Stimulated activated CD4-positive, alpha-beta T cell treated with anti-CD3 and anti-CD28 coated beads, Interleukin-1b, Interleukin-23, amount 100 ng/mL, for 1 hour (primary cell): ENCODE results near the gene ZFYVE28.

Experiments used
- DNase-seq, 2 donors: peaks; one replicate each; pipeline ENCODE4 v3.0.0-alpha.2; 2020; ENCODE audit warnings: low read depth in 2 of 2

The ZFYVE28 gene

DNA sequence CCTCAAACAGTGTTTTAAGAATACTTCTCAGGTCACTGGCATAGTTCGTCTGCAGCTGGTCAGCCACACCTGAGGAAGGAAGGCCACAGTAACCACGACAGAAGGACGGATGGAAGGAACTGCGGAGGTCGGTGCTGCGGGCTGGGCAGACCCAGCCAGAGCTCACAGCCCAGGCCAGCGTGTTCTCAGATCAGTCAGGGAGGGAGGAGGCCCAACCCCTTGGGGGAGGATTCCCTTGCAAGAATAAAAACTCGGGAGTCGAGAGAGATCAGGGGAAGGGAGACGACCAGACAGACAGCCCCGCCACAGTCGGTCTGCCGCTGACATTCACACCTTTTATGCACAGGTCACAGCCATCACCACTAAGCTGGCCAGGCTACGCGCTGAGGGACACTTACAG is 145.2 kb downstream of the ZFYVE28 start:
- no peak for DNase-seq

GRCh38 chr4:2272828-2273120 is 145.7 kb downstream of the ZFYVE28 start:
- DNase-seq = no peak

DNA sequence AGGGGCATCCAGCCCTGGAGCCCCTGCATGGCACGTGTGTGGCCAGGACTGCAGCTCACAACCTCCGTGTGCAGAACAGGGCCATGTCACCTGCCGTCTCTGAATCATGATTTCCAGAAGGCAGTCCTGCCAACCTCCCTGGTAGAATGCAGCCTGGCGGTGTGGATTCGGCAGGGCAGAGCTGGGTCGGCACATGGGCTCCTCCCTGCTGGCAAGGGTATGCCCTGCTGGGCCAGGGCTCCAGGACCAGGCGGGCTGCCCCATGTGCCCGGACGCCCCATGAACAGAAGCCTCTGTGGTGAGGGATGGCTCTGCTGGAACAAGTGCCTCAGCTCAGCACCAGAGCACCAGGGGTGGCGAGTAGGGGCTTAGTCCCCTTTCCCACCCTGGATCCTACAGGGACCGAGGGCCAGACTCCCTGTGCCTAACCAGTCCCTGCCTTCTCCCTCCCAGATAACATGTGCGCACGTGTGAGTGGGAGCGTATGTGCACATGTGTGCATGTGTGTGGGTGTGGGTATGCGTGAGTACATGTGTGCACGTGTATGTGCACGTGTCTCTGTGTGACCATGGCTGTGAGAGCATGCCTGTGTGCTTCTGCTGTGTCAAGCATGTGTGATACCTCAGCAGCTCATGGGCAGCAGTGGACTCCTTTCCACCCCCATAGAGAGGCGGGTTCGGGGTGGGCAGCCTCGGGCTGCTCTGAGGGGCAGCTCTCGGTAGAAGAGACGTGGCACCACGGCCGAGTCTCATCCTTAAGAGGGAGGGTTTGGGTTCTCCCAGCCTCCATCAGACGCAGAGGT is 146.2 kb downstream of the ZFYVE28 start:
- no peak for DNase-seq

DNA sequence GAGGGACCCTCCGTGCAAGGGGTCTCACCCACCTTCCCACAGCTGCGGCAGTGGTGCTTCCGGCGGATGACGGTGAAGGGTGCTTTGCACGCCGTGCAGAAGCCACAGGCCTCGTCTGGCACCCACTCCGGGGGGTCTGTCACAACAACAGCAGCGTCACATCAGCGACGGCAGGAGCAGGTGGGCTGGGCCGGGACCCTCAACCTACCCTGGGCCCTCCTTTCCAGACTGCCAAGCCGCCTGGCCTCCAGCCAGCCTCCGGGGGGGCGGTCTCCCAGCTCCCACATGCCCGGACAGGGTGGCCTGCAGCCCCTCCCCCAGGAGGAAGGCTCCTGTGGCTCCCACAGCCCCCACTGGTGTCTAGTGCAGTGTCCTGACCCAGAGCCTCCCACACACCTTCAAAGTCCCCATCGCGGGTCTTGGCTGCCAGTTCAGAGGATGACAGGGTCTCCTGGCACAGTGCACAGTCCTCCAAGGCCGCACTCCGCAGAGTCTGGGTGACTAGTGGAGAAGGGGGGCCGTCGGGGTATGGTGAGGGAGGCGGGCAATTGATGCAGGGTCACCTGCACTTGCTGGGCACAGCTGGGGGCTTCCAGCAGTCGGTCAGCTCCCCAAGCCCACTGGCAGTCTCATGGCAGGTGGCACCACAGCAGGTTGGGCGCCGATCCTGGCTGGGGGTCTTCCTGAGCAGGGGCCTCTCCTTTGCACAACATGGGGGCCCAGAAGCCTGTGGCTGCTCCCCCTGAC is 147.0 kb downstream of the ZFYVE28 start:
- DNase-seq = no peak

DNA sequence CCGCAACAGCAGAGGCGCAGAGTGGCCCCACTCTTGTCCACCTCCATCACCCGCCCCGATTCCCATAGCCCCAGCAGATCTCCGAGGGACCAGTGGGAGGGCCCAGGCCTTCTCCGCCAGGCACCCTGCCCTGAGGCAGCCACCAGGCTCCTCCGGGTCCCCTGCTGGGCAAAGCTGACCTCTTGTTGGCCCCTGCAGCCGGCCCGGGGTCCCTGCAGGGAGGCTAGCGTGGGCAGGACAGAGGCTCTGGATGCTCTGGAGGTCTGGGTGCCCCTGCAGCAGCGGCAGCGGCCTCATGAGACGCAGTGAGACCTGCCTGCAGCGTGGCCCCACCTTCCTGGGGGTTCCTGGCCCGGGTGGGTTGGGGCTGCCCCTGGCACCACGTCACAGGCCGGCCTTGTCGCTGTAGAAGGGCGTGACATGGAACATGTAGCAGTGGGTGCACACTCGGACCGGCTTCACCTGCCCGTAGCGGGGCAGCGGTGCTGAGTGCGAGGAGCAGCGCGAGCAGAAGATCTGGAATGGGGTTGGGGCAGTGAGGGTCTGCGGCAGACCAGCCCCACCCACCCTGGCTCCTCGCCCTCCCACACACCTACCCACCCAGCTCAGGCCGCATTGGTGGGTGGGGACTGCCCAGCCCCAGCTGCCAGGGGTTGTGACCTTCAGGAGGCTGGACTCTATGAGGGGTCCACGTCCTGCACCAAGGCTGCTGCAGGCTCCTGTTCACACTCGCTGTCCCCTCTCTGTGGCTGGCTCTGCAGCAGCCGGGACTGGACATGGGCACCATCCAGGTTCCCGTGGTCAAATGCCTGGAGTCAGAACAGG is 147.9 kb downstream of the ZFYVE28 start:
- no peak for DNase-seq

DNA sequence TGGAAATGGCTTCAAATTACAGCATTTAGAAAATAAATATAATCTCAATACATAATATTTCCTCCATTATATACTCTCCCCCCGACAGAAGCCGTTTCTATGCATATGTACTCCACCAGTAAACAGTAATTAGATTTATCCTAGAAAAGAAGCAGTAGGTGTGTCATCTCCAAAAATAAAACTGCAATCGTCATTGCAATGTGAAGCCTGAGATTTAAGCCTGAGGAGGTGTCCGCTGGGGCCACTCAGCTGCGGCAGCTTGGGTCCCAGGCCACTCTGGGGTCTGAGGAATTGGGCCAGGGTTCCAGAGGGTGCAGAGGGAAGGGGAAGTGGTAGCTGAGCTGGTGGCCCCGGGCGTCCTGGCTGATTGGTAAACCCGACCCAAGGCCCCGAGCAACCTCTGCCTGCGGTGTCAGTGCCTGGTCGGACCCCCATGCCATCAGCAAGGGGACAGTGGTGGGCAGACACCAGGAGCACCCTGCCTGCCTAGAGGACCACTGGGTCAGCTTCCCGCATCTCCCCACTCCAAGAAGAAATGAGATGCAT is 148.8 kb downstream of the ZFYVE28 start:
- no peak for DNase-seq

GRCh38 chr4:2269206-2269531 is 149.3 kb downstream of the ZFYVE28 start:
- DNase-seq = no peak

GRCh38 chr4:2268357-2269205 is 149.9 kb downstream of the ZFYVE28 start:
- DNase-seq = no peak

DNA sequence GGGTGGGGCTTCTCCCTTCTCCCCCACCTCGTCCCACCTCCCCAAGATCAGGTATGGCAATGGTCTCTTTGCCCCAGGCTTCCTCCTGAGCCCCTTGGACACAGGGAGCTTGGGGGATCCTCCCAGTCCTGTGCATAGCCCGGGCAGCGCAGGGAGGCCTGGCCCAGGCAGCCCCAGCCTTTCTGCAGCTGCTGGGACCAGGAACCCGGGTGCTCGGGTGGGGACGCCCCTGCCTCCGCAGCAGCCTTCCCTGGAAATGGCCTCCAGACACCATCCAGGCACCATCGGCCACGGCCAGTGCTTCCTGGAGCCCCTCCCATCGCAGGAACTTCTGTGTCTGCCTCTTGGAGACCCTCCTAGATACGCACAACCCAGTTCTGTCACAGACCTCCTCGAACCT is 150.6 kb downstream of the ZFYVE28 start:
- DNase-seq = no peak

- DNase-seq = no peak
These were observed 151.1 kb downstream of the ZFYVE28 start for GRCh38 chr4:2267320-2267811.

GRCh38 chr4:2266821-2267220 is 151.6 kb downstream of the ZFYVE28 start:
- no peak for DNase-seq

- no peak for DNase-seq
These were observed 152.3 kb downstream of the ZFYVE28 start for GRCh38 chr4:2266181-2266580.

DNA sequence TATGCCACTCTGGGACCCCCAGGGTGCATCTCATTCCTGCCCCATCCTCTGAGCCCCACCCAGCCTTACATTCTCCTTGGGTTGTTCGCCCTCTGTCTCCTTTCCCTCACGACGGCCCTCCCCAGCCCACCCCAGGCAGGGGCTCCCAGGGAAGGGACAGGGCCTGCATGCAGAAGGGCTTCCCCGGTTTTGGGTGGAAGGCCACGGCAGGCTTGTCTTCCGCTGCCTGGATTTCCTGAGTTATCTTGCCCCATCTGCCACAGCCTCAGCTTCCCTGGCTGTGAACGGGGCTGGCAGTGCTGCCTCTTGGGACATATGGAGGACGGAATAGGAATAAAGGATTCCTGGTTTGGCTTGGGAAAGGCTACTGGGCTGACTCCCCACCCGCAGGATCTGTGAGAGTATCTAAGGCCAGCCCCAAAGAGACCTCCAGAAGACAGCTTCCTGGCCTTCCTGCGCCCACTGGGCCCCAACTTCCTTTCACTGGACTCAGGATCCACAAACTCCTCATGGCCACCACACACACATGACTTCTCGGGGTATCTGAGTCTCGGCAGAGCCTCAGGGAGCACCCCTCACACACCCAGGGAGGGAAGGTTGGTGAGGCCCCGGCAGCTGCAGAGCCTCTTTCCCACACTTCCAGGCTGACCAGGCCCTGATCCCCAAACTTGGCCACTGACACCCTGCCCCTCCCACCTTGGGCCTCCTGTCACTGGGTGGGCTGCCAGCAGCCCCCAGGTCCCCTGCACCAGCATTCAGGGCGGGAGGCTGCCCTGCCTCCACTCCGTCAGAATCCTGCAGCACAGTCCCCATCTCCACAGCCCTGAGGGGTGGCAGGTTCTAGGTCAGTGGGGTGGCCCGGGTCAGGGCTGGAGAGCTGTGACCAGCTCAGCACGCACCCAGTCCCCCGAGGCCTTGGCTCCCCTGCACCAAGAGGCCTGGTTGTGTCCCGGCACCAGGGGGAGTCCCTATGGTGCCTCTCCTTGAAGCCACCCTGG is 153.0 kb downstream of the ZFYVE28 start:
- no peak for DNase-seq

- DNase-seq = no peak
These were observed 153.9 kb downstream of the ZFYVE28 start for GRCh38 chr4:2264481-2265041.

- no peak for DNase-seq
These were observed 154.5 kb downstream of the ZFYVE28 start for GRCh38 chr4:2263926-2264321.

DNA sequence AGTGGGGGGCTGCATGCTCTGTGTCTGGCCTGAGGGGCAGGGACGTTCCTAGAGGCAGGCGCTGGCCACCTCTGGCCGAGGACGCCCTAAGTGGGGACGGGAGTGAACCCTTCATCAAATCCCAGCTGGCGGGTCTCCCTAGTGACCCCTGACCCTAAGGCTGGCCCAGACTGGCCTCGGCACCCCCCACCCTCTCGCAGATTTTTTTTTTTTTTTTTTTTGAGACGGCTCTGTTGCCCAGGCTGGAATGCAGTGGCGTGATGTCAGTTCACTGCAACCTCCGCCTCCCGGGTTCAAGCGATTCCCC is 155.5 kb downstream of the ZFYVE28 start:
- no peak for DNase-seq

- DNase-seq = peak; percentile 88 to 96
These were observed 156.1 kb downstream of the ZFYVE28 start for GRCh38 chr4:2262145-2262943.

GRCh38 chr4:2261853-2262144 is 156.6 kb downstream of the ZFYVE28 start, which contains the start of gene MXD4:
Gene MXD4, minus strand, starts transcription at chr4:2262109. Its CDS starts 129 bp downstream, at chr4:2261980.
- DNase-seq = no peak
